Urinary bladder (tissue), 4 donors: ENCODE measurements around the gene RALGPS2. TPM values are rescaled to one million over a fixed set of nuclear protein-coding genes. Genes with fewer than 3 reads are reported as not detected.
"Not testable (repeated sequence)": the region's sequence is repeated elsewhere in the genome, so short reads cannot be mapped to it uniquely, and the experiment has no call there.

ENCODE experiments used
- DNase-seq: peaks from one replicate; pipeline ENCODE4 v3.0.0-alpha.2; 2015; ENCODE audit errors: extremely low spot score
- H3K27ac ChIP-seq: one replicate; pipeline ENCODE4 v1.5.1; 2013; ENCODE audit warnings: low read depth, mild to moderate bottlenecking, moderate library complexity
- H3K36me3 ChIP-seq: one replicate; pipeline ENCODE4 v1.6.1; 2013; ENCODE audit warnings: mild to moderate bottlenecking, moderate library complexity; ENCODE audit not compliant: insufficient read depth
- H3K4me1 ChIP-seq: one replicate; pipeline ENCODE4 v1.6.1; 2013; ENCODE audit warnings: mild to moderate bottlenecking, moderate library complexity; ENCODE audit not compliant: insufficient read depth
- H3K4me3 ChIP-seq: one replicate; pipeline ENCODE4 v1.5.1; 2013; ENCODE audit warnings: low read depth, low read length
- WGBS: extraction: QIAGEN DNeasy Blood & Tissue Kit; methylation state at CpG from one replicate; pipeline ENCODE4 v1.1.7; 2013; 5-methylcytosine and 5-hydroxymethylcytosine counted together
- polyA plus RNA-seq: library from polyadenylated mRNA; stranded (reverse); fragments of 200-250 nt; gene quantifications from one replicate; pipeline ENCODE4 v1.2.3, GENCODE V29; 2013
- total RNA-seq: library from RNA; depleted of rRNA; stranded (reverse); fragments of >200 nt; gene quantifications from one replicate; pipeline ENCODE4 v1.2.3, GENCODE V29; 2014
- donor health status: healthy with polysubstance abuse.
- donor health status: healthy.

Gene RALGPS2
- total and polyA plus RNA-seq, 2 donors = 3.8 to 82.4 TPM

GRCh38 chr1:178819123-178819522, 94.1 kb downstream of the RALGPS2 start:
- WGBS = 79% methylated on average over 4 of the region's 4 CpGs
- no peak overlapping the region for H3K4me3 ChIP-seq
- no peak for DNase-seq

GRCh38 chr1:178821134-178821866, 96.3 kb downstream of the RALGPS2 start:
- Histone ChIP-seq H3K4me3 (no peak overlapping the region), H3K27ac (no peak overlapping the region), H3K36me3 (no peaks in the 10 kb centered on the region), H3K4me1 (no peaks in the 10 kb centered on the region)
- WGBS = 94% methylated on average over 1 of the region's 1 CpG
- no peak for DNase-seq

More at GRCh38 chr1:178819123-178819522, 94.1 kb downstream of the RALGPS2 start:
- H3K4me1 ChIP-seq = no peaks in the 10 kb centered on the region
- no peak overlapping the region for H3K27ac ChIP-seq
- no peaks in the 10 kb centered on the region for H3K36me3 ChIP-seq

GRCh38 chr1:178825167-178825566, 100.1 kb downstream of the RALGPS2 start:
- DNase-seq = no peak
- Histone ChIP-seq H3K4me1 (no peaks in the 10 kb centered on the region), H3K4me3 (no peak overlapping the region), H3K27ac (no peak overlapping the region), H3K36me3 (no peaks in the 10 kb centered on the region)
- 97% methylated on average over 2 of the region's 2 CpGs for WGBS

GRCh38 chr1:178844436-178844835, 119.4 kb downstream of the RALGPS2 start:
- H3K4me1 ChIP-seq = no peaks in the 10 kb centered on the region
- H3K27ac ChIP-seq = no peak overlapping the region
- 74% methylated on average over 3 of the region's 3 CpGs for WGBS
- H3K36me3 ChIP-seq = no peaks in the 10 kb centered on the region
- no peak overlapping the region for H3K4me3 ChIP-seq
- no peak for DNase-seq

GRCh38 chr1:178846306-178846705, 121.3 kb downstream of the RALGPS2 start:
- Histone ChIP-seq H3K27ac (no peak overlapping the region), H3K4me1 (no peaks in the 10 kb centered on the region), H3K4me3 (no peak overlapping the region), H3K36me3 (no peaks in the 10 kb centered on the region)
- DNase-seq = no peak

- Histone ChIP-seq H3K4me3 (no peak overlapping the region), H3K4me1 (no peaks in the 10 kb centered on the region), H3K36me3 (no peaks in the 10 kb centered on the region), H3K27ac (no peak overlapping the region)
- 60% methylated on average over 2 of the region's 2 CpGs for WGBS
- no peak for DNase-seq
Observed at GRCh38 chr1:178847396-178847849, 122.4 kb downstream of the RALGPS2 start.

- H3K27ac ChIP-seq, H3K36me3 ChIP-seq, H3K4me3 ChIP-seq, DNase-seq, H3K4me1 ChIP-seq: not testable (repeated sequence)
- WGBS = 98% methylated on average over 1 of the region's 1 CpG
Observed at GRCh38 chr1:178847919-178848318, 122.9 kb downstream of the RALGPS2 start.

- Histone ChIP-seq H3K36me3 (no peaks in the 10 kb centered on the region), H3K27ac (no peak overlapping the region), H3K4me1 (no peaks in the 10 kb centered on the region), H3K4me3 (no peak overlapping the region)
- WGBS = 76% methylated on average over 2 of the region's 2 CpGs
- no peak for DNase-seq
Observed at GRCh38 chr1:178849918-178850317, 124.9 kb downstream of the RALGPS2 start.

- 98% methylated on average over 2 of the region's 2 CpGs for WGBS
- Histone ChIP-seq H3K27ac (no peak overlapping the region), H3K36me3 (peaks cover 2% of the 10 kb centered on the region), H3K4me3 (no peak overlapping the region), H3K4me1 (no peaks in the 10 kb centered on the region)
- DNase-seq = no peak
Observed at GRCh38 chr1:178857126-178857525, 132.1 kb downstream of the RALGPS2 start.

- Histone ChIP-seq H3K36me3 (peaks cover 2% of the 10 kb centered on the region), H3K4me1 (no peaks in the 10 kb centered on the region), H3K4me3 (no peak overlapping the region), H3K27ac (no peak overlapping the region)
- DNase-seq = no peak
- WGBS = 98% methylated on average over 3 of the region's 3 CpGs
Observed at GRCh38 chr1:178862416-178862815, 137.4 kb downstream of the RALGPS2 start.

- H3K4me1 ChIP-seq = no peaks in the 10 kb centered on the region
- DNase-seq = no peak
- H3K27ac ChIP-seq = no peak overlapping the region
- no peak overlapping the region for H3K4me3 ChIP-seq
- peaks cover 2% of the 10 kb centered on the region for H3K36me3 ChIP-seq
Observed at GRCh38 chr1:178862864-178863263, 137.8 kb downstream of the RALGPS2 start.

DNA sequence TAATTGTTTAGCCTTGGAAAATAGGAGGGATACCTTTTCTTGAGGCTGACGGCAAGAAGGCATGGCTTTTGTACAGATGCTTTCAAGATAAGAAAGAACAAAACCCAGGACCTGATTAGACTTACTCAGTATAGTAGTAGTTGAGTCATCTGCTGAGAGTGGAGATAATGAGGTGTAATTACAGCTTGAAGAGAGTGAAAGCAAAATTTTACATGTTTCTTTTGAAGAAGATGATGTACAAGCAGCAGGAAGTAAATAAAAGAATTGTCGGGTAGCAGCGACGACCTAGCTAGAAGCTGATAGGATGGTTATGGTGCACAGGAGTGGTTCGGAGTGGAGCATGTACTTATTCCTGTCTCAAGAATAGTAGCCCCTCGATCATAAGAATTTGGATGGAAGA, 139.3 kb downstream of the RALGPS2 start:
- 85% methylated on average over 6 of the region's 6 CpGs for WGBS
- no peak for DNase-seq
- no peaks in the 10 kb centered on the region for H3K4me1 ChIP-seq
- no peak overlapping the region for H3K4me3 ChIP-seq
- H3K36me3 ChIP-seq = peaks cover 2% of the 10 kb centered on the region
- H3K27ac ChIP-seq = no peak overlapping the region

DNA sequence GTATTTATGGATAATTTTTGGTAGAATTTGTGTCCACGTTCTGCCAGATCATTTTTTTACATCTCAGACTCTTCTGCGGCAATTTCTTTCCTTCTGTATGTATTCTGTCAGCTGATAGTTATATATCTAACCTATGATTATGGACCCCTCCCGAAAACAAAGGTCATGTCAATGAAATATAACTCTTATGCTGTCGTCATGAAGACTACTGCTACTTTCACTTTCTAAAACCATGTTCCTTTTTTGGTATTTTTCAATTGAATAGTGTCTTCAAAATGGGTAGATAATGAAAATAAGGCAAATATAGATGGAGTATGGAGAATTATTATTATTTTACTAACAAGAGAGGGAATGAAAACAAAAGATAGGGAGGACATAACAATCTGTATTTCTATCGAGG, 142.6 kb downstream of the RALGPS2 start:
- WGBS = 50% methylated on average over 5 of the region's 5 CpGs
- Histone ChIP-seq H3K36me3 (no peaks in the 10 kb centered on the region), H3K4me1 (no peaks in the 10 kb centered on the region), H3K4me3 (peak overlapping the region; percentile 18), H3K27ac (no peak overlapping the region)
- DNase-seq = no peak

DNA sequence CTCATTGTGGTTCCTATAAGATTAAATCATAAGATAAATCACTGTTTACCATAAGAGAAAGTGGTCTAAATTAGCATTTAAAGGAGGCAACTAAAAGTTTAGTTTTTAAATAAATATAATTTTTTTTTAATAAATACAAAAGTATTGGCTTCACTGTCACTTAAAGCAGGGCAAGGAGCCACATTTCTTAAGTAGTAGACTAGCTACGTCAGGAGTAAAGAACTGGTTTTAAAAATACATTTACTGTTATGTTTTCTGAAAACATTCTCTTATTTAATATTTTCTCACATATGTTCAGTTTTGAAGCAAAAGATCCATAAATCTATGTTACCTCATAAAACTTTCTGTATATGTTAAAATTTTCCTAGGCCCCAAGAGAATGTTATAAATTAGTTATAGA, 143.7 kb downstream of the RALGPS2 start:
- Histone ChIP-seq H3K36me3 (no peaks in the 10 kb centered on the region), H3K4me3 (no peak overlapping the region), H3K27ac (no peak overlapping the region), H3K4me1 (no peaks in the 10 kb centered on the region)
- no peak for DNase-seq
- WGBS = 46% methylated on average over 1 of the region's 1 CpG
